ENCODE measurements around the gene CDH22. TPM values are rescaled to one million over a fixed set of nuclear protein-coding genes. Genes with fewer than 3 reads are reported as not detected.

The CDH22 gene
- total RNA-seq, 1 donor from 2014 or later = 5.2 TPM

DNA sequence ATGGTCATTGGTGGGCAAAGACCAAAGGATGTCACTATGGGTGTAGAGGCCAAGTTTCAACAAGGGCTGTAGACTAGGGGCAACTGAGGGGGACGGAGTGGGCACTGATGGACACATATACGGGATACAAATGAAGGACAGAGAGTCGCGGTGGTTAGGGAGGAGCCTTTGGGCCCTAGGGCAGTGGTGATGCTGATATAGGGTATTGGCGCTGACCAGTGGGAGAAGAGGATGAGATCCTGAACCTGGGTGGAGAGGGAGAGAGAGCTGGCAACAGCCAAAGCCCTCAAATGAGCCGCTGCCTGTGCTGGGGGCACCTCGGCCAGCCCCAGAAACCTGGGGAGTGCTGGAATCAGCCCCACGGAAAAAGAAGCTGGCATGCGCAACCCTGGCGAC is 1.6 kb downstream of the CDH22 start:
- intact Hi-C loops (cut with DNase I) = loop anchor here (5.0 kb wide), 1 partner anchor 99 kb away; no protein-coding TSS in a partner anchor
- ATAC-seq = no peak
- DNase-seq (ENCODE audit: missing footprints) = no peak

DNA sequence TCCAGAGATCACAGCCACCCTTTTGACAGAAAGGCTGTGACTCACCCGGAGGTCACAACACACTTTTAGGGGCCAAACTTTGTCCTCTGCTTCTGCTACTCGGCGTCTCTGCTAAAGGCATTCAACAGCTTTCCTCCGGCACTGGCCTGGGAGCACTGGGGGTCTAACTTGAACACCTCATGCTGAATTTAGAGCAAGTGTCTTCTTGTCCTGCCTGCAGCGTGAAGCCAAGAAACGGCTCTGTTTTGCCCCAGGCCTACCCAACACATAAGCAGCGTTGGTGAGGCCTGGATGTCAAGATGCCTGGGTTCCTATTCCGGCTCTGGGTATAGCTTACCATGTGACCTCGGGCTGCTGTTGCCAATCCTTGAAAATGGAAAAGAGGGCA is 2.3 kb downstream of the CDH22 start:
- ATAC-seq = no peak

DNA sequence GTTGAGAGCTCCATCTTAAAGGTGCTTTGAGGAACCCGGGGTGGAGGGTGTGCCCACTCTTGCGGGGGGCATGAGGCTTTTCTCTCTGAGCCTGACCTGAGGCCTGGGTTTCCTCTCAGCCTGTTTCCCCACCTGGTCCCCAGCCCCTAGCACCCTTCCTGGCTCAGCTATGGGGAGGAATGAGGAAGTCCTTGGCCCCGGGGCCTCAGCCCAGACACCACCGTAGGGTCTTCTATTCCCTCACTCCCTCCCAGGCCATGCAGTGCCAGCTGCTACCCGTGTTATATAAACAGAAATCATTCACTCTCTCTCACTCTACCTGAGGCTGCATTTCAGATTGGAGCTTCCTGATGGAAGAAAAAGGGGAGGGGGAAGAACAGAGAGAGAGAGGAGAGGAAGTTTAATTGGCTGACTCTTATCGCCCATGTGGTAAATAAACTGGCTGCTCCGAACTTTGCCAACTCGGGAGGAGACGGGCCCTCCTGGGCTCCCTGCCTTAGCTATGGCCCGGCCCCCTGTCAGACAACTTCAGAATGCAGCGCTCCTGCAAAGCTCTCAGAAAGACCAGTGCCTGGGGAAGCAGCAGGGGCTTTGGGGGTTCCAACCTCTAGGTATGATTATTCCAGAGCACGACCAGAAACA is 2.8 kb downstream of the CDH22 start:
- DNase-seq (ENCODE audit: missing footprints) (no peak), ATAC-seq (peak; percentile 68)
- intact Hi-C loops (cut with DNase I) = loop anchor here (1.0 to 5.0 kb wide), 3 partner anchors 45 to 98 kb away; no protein-coding TSS in a partner anchor

More for the DNA sequence above, 2.3 kb downstream of the CDH22 start:
- intact Hi-C loops (cut with DNase I) = loop anchor here (1.0 to 5.0 kb wide), 3 partner anchors 45 to 99 kb away; no protein-coding TSS in a partner anchor
- no peak for DNase-seq (ENCODE audit: missing footprints)

DNA sequence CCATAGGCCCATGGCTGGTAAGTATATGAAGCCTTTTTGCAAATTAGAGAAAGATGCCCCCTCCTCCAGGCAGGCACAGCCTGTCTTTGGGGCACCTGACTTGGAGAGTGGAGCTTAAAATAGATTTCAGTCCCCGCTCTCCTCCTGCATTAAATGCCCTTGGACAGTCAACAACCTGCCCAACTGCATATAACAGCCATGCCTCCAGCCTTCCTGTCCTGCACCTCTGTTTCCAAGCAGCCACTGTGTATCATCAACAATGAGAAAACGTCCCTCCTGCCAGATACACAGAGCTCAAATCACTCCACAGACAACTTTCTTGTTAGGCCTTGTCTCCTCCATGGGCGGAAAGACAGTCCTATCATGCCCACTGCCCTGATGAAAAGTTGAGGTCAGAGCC is 3.4 kb downstream of the CDH22 start:
- DNase-seq (ENCODE audit: missing footprints) (no peak), ATAC-seq (peak; percentile 72)
- intact Hi-C loops (cut with DNase I) = loop anchor here (1.0 to 5.0 kb wide), 3 partner anchors 44 to 98 kb away; no protein-coding TSS in a partner anchor

DNA sequence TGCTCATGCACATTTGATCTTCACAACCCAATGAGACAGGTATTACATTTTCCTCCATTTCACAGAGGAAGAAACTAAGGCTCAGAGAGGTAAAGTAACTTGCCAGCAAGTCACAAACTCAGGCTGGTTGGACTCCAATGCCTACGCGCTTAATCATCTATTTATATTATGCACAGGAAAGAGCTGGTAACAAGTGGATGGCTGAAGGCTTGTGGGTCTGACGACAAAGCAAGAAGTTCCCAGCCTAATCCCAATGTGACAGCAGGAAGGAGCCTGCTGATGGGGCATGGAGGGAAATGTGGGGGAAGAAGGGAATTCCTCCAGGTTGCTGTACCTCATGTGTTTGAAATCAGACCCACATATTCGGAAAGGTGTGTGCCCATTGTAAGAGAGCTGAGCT is 3.9 kb downstream of the CDH22 start:
- intact Hi-C loops (cut with DNase I) = loop anchor here (2.0 kb wide), 1 partner anchor 44 kb away; no protein-coding TSS in a partner anchor
- ATAC-seq (no peak), DNase-seq (ENCODE audit: missing footprints) (no peak)

DNA sequence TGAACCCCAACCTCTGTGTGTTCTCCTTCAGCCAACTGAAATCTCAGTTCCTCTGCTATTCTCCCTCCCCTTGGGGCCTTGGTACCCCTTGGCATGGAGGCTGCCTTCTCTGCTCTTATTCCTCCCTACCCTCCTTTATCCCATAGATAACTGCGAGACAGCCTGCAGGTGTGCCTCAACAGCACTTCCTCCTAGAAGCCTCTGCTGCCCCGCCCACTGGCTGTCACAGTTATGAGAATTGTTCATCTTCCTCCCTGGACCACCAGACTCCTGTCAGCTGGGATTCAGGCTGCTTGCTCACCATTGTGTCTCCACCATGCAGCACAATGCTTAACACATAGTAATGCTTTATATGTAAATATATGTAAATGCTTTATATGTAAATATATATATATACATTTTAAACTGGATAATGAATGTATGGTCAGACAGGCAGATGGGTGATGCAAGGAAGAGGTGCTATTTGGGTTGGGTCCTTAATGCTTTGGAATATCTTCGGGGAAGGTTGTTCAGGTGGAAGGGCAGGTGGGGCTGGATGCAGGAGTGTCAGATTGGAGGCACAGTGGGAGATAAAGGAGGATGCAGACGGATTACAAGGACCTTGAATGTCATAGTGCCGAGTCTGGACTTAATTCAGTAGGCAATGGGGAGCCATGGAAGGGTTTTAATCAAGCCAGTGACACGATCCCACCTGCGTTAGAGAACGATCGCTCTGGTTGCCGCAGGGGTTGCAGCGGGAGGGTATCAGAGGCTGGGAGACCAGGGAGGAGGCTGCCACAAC is 4.9 kb downstream of the CDH22 start:
- DNase-seq (ENCODE audit: missing footprints) (no peak), ATAC-seq (no peak)
- intact Hi-C loops (cut with DNase I) = no loop called here

DNA sequence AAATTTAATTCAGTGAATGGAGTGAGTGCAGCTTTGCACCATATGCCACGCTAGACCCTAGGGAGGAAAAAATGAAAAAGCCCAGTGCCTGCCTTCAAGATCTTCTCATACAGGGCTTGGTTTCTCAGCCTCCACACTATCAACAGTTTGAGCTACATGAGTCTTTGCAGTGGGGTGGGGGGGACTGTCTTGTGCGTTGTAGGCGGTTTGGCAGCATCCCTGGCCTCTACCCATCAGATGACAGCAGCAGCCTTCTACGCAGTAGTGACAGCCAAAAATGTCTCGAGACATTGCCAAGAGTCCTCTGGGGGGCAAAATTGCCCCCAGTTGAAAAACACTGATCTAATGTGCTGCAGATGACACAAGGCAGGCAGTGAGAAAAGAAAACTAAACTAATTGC is 6.2 kb downstream of the CDH22 start:
- intact Hi-C loops (cut with DNase I) = no loop called here
- no peak for ATAC-seq
- DNase-seq (ENCODE audit: missing footprints) = no peak

DNA sequence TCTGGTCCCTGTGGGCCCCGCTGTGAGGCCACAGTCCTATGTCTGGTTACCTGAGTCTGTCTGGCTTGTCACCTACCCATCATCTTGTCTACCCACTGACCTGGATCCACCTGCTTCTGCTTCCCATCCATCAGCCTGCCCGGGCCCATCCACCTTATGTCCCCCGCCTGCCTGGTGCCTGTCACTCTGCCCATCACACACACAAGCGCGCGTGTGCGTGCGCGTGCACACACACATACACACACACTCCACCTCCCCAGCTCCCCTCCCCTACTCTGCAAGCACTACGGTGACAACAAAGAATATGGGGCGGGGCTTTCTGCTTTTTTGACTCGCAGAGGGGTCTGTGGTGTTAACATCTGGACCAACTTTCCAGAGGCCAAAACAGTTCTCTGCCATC is 8.0 kb downstream of the CDH22 start:
- intact Hi-C loops (cut with DNase I) = no loop called here
- no peak for DNase-seq (ENCODE audit: missing footprints)

DNA sequence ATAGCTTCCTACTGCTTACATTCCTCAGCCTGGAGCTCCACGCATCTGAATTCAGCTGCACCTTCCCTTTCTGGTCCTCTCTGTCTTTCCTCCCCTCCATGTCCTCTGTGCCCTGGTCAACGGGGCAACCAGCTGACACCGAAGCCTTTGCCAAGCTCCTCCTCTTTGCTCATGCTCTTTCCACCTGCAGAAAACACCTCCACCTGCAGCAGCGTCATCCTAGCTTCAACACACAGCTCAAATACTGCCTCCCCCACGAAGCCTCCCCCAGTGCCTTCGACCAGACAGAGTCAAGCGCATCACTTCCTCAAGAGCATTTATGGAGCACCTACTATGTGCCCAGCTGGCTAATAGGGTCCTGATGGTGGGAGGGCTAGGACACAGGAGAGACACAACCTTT is 9.2 kb downstream of the CDH22 start:
- ATAC-seq (no peak), DNase-seq (ENCODE audit: missing footprints) (no peak)
- intact Hi-C loops (cut with DNase I) = no loop called here

More for the DNA sequence above, 8.0 kb downstream of the CDH22 start:
- no peak for ATAC-seq

DNA sequence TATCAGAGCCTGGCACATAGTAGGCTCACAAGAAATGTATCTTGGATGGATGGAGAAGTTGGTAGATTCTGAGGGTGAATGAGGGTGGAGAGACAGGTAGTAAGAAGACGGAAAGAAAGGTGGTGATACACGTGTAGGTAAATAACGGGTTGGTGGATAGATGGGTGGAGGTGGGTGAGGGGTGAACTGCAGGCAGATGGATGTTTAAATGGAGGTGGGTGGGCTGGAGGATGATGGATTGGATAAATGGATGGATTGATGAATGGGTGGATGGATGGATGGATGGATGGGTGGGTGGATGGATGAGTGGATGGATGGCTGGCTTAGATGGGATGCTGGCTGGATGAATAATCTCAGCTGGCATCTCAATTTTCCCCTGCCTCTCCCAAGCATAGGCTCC is 9.9 kb downstream of the CDH22 start:
- no peak for ATAC-seq
- DNase-seq (ENCODE audit: missing footprints) = no peak
- intact Hi-C loops (cut with DNase I) = no loop called here

DNA sequence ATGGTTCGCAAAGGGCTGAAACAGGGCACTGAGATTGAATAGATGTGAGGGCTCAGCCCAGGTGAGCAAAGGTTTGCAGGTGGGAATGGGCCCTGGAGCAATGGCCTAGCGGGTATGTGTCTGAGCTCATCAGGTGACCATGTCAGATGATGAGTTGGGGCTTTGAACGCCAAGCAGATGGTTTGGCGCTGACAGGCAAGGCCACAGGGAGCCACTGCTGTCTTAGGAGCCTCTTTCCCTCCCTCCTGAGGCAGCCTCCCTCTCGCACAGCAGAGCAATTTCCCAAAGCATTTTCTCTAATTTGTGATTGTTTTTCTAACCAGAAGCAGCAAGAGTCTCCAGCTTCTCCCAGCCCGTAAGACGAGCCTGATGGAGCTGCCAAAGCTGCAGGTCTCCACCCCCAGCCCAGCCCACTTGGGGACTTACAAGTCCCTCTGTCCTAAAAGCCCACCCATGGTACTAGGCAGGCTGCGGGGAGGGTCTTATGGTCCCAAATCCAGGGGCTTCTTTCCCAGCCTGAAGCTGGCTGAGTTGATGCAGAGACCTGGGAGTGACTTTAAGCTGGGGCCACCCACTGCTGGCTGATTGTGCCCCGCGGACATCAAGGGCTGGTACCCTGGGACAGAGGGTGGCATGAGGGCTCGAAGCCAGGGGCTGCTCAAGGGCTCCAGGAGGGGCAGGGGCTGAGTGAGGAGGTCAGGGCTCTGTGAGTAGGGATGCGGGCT is 11.6 kb downstream of the CDH22 start:
- intact Hi-C loops (cut with DNase I) = no loop called here
- DNase-seq (ENCODE audit: missing footprints) (no peak), ATAC-seq (no peak)

DNA sequence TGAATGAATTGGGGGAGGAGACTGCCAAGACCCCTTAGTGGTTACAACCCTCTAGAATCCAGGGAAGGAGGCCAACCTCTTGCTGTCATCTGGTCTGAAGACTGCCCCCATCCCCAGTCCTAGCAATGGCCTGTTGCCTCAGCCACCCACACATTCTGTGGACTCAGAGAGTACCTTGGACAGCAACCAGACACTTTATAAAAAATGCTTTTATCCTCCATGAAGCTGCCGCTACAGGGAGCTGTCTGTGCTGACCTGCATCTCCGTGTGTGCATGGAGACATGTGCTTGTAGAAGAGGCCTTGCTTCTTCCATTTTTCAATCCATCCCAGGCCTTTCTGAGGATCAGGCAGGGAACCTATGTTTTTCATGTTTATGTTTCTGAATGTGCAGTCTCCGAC is 15.2 kb downstream of the CDH22 start:
- intact Hi-C loops (cut with DNase I) = no loop called here
- ATAC-seq (no peak), DNase-seq (ENCODE audit: missing footprints) (no peak)

DNA sequence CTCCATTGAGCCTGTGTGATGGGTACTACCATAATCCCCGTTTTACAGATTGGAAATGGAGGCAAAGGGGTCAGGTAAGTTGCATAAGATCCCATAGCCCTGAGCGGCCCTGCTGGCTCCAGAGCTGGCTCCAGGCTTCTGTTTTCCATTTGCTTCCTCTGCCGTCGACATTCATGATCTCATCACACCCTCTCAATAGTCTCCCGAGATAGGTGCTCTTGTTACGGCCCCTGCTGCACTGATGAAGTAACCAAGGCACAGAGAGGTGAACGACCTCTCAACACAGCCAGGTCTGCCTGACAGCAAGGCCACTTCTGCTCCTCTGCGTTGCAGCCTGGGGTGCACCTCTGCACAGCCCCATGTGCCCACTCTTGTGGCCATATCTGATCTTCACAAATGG is 16.9 kb downstream of the CDH22 start:
- DNase-seq (ENCODE audit: missing footprints) = no peak
- intact Hi-C loops (cut with DNase I) = no loop called here
- ATAC-seq = no peak

DNA sequence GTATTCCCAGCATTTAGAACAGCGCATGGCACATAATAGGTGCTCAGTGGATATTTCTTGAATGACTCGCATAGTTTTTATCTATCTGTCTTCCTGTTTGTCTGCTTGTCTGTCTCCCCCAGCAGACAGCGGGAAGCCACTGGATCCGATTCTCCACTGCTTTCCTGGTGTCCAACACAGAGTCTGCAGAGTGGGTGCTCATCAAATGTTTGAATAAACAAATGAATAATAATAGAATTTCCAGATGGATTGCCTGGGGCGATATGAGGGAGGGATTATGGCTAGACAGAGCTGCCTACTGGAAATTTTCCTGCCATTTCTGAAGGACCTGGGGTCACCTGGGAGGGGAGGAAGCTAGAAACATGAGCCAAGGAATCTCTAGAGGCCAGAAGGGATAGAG is 18.9 kb downstream of the CDH22 start:
- intact Hi-C loops (cut with DNase I) = no loop called here
- no peak for DNase-seq (ENCODE audit: missing footprints)
- ATAC-seq = no peak

DNA sequence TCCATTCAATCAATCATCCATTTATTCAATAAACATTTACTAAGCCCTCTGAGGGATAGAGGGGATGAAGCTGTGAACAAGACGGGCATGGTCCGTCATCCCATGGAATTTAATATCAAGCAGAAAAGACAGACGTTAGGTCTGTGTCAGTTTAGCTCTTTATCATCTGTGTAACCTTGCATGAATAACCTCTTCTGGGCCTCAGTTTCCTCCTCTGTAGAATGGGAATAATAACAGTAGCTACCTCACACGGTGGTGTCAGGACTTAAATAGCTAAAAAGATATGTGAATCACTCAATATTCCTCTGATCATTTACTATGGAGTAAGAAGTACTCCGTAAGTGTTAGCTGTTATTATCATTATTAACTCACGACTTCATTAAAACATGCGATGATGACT is 21.3 kb downstream of the CDH22 start:
- ATAC-seq (no peak), DNase-seq (ENCODE audit: missing footprints) (no peak)
- intact Hi-C loops (cut with DNase I) = no loop called here

DNA sequence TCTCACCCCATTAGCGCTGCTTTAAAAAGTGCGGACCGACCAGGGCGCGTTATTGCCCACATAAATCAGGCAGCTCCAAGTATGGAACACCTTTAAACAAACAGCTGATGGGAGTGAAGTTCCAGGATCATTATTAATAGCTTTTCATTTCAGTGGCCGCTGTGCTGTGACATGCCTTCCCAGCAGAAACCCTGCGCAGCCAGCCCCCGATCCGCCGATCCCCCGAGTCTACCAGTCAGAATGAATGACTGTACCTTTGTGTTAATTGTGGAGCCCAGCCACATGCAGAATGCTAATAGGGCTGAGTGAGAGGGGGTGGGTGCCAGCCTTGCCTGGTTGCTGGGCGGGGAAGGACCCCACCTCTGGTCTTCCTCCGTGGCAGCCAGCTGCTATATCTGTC is 21.9 kb downstream of the CDH22 start:
- intact Hi-C loops (cut with DNase I) = no loop called here
- DNase-seq (ENCODE audit: missing footprints) (no peak), ATAC-seq (no peak)

DNA sequence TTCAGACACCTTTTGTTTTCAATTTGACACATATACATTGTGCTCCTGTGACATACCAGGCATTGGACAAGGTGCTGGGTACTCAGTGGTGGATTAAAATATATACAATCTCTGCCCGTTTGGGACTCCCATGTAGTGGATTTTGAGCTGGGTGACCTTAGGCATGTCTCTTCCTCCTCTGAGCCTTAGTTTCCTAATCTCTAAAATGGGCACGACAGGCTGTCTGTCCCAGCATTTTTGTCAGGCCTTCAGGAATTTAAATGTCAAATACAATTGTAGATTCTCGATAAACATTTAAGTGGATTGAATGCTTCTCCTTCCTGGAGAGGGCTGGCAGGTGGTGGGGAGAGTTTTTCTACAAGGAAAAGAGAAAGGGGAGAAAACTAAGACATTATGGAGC is 22.6 kb downstream of the CDH22 start:
- DNase-seq (ENCODE audit: missing footprints) (no peak), ATAC-seq (no peak)
- intact Hi-C loops (cut with DNase I) = no loop called here

DNA sequence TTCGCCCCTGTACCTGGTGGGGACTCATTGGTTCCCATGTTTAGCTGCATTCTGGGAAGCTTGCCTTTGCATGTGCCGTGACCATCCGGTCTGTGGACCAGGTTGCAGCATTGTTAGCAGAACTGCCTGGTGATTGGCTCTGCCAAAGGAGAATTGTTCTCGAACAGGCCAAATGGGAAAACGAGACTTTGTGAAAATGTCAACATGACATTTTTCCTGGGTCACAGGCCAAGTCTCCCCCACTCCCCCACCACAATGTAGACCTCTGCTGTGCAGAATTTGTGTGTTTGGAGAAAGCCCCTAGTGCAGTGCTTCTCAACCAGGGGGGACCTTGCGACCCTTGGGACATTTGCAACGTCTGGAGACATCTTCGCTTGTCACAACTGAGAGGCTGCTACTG is 23.2 kb downstream of the CDH22 start:
- intact Hi-C loops (cut with DNase I) = no loop called here
- no peak for DNase-seq (ENCODE audit: missing footprints)
- ATAC-seq = no peak

DNA sequence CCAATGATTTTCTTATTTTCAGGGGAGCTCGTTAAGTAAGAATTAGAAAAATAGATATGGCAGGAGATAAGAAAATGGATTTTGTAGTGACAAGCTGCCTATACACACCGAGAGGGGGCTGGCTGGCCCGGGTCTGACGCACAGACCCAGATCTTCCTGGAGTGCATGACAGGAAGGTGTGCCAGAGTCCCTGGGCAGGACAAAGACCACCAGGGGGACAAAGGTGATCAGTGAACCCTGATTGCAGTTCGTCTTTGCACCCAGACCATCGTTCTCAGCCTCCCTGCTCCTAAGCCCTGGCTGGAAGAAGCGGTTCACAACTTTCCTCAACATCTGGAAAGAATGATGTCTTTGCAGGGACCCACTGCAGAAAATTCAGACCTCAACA is 24.3 kb downstream of the CDH22 start:
- intact Hi-C loops (cut with DNase I) = no loop called here
- DNase-seq (ENCODE audit: missing footprints) (no peak), ATAC-seq (no peak)
